GM18505 (cell line): ENCODE measurements around the gene THEM4.
A peak's percentile ranks its signal among the peaks of the same experiment; 100 is the strongest.

Experiments used
- ATAC-seq: cut with Tn5 transposase; IDR thresholded peaks from one replicate; pipeline ENCODE4 v1.9.1; 2021; ENCODE audit not compliant: unreplicated experiment
- POLR2A ChIP-seq: IDR thresholded peaks from 4 replicates; pipeline ENCODE4 v1.6.1; 2011; ENCODE audit warnings: borderline replicate concordance; ENCODE audit not compliant: insufficient read depth, insufficient read length; ENCODE audit errors: extremely low read depth

The THEM4 gene

DNA sequence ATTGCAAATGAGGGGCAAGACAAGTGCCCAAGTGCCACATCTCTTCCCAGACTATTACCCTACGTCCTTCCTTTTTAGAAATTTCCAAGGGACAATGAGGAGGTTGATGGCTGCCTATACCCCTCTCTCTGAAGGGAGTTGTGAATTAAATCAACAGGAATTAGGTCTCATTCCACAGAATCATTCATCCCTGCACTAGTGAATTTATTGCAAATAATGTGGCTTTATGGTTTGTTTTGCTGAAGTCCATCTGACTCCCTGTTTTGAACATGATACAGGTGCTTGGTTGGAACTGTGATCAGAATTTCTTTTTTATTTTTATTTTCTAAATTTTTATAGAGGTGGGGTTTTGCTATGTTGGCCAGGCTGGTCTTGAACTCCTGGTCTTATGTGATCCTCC lies 34.3 kb upstream of the THEM4 start:
- ATAC-seq, result no peak
- TF ChIP-seq POLR2A, result no peak

DNA sequence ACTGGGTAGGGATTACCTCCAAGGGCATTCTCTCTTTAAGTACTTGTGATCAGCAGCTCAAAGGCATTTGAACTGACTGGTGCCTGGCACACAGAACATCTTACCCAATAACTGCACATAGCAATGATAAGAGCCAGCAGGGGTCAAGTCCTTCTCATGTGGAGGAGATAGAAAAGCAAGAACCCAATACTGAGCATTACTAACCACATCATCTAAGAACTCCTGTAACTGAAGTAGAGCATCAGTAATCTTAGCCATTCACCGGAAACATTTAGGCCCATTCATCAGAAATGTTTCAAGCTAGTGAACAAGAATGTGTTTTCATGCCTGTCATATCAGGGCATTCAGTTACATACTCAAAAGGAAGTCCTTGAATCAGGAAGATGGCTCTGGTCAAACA lies 33.6 kb upstream of the THEM4 start:
- no peak for TF ChIP-seq POLR2A
- ATAC-seq, result no peak

DNA sequence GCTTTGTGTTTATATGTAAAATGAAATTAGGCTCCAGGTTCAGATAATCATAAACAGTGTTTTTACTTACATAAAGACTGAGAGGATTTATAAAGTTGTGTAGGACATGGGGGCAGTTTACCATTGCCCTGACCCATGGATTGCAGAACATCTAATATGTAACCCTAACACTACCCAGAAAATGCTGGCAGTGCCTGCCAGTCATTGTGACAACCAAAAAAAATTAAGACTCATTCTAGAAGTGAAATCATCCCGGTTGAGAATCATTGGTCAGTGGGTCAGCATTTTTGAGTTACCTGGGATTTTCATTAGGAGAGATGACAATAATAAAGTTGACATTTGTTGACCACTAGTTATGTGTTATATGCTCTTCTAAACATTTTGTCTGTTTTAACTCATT lies 31.2 kb upstream of the THEM4 start:
- no peak for TF ChIP-seq POLR2A
- no peak for ATAC-seq

GRCh38 chr1:151939779-151940178 lies 30.5 kb upstream of the THEM4 start:
- no peak for ATAC-seq
- no peak for TF ChIP-seq POLR2A

DNA sequence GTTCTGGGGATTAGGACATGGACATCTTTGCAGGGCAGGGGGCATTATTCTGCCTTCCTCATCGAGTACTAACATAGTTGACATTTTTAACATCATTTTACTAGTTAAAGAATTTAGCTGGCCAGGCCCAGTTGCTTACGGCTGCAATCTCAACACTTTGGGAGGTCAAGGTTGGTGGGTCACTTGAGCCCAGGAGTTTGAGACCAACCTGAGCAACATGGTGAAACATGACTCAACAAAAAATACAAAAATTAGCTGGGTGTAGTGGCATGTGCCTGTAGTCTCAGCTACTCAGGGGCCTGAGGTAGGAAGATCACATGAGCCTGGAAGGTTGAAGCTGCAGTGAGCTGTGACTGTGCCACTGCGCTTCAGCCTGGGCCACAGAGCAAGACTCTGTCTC lies 29.8 kb upstream of the THEM4 start:
- no peak for ATAC-seq
- no peak for TF ChIP-seq POLR2A

GRCh38 chr1:151936653-151937052 lies 27.3 kb upstream of the THEM4 start:
- TF ChIP-seq POLR2A, result no peak
- no peak for ATAC-seq

DNA sequence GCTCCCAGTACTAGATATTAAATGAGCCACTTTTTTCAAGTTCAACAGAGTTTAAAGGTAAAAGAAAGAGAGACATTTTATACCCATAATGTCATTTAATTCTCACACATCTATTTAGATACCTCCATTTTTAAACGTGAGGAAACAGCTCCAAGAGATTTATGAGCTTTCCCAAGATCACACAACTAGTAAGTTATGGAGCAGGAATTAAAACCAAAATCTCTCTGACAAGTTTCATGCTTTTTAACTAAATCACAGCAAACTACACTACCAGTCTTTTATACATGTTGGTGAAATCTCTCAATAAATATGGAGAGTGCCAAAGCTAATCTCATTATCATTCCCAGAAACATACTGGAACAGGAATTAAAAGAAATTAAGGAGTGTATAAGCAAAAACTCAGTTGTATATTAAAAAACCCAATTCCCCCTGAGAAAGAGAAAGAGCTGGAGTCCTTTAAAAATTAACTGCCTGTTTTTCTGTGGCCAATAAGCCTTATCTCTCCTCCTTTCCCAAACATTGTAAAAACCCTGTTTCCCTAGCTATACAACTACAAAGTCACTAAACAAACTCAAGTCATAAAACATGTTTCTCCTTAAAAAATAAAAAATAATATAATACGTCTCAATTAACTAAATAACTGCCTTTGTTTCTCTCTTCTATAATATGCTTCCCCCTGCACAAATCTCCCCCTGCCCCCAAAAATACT lies 26.7 kb upstream of the THEM4 start:
- no peak for ATAC-seq
- no peak for TF ChIP-seq POLR2A

- TF ChIP-seq POLR2A, result no peak
- ATAC-seq, result no peak
These were observed 25.8 kb upstream of the THEM4 start for GRCh38 chr1:151935154-151935553.

DNA sequence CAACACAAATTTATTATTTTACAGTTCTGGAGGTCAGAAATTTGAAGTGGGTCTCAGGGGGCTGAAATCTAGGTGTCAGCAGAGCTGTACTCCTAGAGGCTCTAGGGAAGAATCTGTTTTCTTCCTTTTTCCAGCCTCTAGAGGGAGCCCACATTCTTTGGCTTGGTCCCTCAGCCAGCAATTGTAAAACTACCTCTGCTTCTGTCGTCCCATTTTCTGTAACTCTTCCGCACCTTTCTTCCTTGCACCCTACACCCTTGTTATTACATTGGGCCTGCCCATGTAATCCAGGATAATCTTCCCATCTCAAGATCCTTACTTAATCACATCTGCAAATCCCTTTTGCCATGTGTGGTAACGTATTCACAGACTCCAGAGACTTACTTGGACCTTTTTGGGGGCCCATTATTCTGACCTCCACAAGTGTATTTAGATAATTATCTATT lies 24.8 kb upstream of the THEM4 start:
- no peak for ATAC-seq
- no peak for TF ChIP-seq POLR2A

GRCh38 chr1:151924691-151925587 lies 15.6 kb upstream of the THEM4 start:
- no peak for TF ChIP-seq POLR2A
- ATAC-seq, result no peak

DNA sequence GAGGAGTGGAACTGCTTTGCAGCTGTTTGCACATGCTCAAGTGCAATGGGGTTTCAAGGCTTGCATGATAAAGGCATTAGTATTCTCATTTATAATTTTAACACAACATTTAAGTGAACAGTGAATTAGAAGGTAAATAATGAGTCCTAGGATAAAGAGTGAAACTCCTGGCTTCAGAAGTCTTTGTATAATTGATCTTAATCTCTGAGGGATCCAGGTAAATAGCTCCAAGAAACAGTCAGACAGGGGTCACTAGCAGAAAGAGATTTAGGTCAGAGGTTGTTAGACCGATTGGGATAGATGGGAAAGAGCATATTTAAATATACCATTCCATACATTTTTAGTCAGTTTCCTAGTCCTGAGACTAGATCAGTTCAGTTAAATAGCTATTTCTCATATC lies 14.1 kb upstream of the THEM4 start:
- TF ChIP-seq POLR2A, result no peak
- ATAC-seq, result no peak

DNA sequence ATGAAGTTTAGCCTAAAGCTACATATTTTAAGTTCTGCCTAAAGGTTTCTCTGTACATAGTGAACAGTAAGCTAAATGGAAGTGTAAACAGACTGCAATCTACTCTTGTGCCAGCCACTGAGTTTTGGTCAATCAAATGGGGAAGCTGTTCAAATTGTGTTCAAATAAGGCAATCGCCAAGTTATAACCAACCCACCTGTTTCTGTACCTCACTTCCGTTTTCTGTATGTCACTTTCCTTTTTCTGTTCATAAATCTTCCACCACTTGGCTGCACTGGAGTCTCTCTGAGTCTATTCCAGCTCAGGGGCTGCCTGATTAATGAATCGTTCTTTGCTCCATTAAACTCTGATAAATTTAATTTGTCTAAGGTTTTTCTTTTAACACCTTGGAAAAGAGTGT lies 10.8 kb upstream of the THEM4 start:
- TF ChIP-seq POLR2A, result peak; percentile 39
- no peak for ATAC-seq

DNA sequence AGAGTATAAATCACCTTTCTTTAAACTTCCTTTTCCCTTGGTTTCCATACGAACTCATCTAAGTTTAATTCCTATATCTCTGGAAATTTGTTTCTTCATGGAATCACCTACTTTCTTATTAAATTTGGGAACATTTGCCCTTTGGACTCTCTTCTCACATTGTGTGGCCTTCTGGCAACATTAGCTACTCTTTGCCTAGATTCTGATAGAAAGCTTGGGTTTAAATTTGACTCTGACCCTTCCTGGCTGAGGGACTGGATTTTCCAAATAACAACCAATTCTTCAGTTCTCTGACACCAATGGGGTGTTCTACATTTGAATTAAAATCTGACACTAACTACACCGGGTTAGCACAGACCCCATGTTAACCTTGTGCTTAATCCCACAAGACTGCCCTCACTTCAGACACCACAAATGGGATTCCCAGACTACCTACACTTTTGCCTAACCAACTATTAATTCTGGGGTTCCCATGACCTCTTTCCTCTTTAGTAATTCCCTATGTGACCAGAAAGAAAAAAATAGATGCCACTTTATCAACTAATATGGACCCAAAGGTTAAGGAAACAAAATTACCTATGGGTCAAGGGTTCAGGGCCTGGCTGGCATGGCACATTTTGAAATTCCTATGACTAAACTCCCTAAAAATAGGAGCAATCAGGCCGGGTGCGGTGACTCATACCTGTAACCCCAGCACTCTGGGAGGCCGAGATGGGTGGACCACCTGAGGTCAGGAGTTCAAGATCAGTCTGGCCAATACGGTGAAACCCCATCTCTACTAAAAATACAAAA lies 9.7 kb upstream of the THEM4 start:
- ATAC-seq, result no peak
- TF ChIP-seq POLR2A, result no peak
